ENCODE data around the gene GCH1. TPM values are rescaled to one million over a fixed set of nuclear protein-coding genes. Genes with fewer than 3 reads are reported as not detected.

The GCH1 gene
- total RNA-seq, 4 donors from 2014 or later = 15.7 to 29.2 (median 28.1) TPM

- no peak for TF ChIP-seq POLR2A (IDR thresholded peaks at IDR 0.05)
- TF ChIP-seq, protein P1, sequence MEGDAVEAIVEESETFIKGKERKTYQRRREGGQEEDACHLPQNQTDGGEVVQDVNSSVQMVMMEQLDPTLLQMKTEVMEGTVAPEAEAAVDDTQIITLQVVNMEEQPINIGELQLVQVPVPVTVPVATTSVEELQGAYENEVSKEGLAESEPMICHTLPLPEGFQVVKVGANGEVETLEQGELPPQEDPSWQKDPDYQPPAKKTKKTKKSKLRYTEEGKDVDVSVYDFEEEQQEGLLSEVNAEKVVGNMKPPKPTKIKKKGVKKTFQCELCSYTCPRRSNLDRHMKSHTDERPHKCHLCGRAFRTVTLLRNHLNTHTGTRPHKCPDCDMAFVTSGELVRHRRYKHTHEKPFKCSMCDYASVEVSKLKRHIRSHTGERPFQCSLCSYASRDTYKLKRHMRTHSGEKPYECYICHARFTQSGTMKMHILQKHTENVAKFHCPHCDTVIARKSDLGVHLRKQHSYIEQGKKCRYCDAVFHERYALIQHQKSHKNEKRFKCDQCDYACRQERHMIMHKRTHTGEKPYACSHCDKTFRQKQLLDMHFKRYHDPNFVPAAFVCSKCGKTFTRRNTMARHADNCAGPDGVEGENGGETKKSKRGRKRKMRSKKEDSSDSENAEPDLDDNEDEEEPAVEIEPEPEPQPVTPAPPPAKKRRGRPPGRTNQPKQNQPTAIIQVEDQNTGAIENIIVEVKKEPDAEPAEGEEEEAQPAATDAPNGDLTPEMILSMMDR (IDR thresholded peaks at IDR 0.05) = no peak
- no peak overlapping the region for H3K4me3 ChIP-seq
- no peak overlapping the region for H3K27ac ChIP-seq
- no peaks in the 10 kb centered on the region for H3K9me3 ChIP-seq
- H3K36me3 ChIP-seq = no peaks in the 10 kb centered on the region
- H3K4me1 ChIP-seq = no peaks in the 10 kb centered on the region
- DNase-seq = no peak
- H3K27me3 ChIP-seq = no peaks in the 10 kb centered on the region
Measured at GRCh38 chr14:54867011-54867410, 35.6 kb downstream of the GCH1 start.

DNA sequence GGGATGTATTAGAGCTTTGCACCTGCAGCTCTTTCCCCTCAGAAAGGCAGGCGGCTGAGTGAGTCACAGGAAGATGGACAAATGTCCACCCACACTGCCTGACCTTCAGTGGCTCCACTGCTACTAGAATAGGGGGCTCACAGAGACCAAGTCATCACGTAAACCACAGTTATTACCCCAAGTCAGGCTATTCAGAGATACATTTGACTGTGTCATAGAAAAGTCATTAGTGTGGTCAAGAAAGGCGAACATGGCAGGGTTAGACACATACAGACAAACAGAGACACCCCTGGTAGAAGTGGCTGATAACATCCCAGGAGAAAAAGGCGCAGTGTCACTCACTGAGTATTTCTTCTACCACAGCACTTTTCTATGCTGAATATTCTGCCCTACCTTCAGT, 36.0 kb downstream of the GCH1 start:
- Histone ChIP-seq H3K4me1 (no peaks in the 10 kb centered on the region), H3K4me3 (no peak overlapping the region), H3K27ac (no peak overlapping the region), H3K27me3 (no peaks in the 10 kb centered on the region), H3K36me3 (no peaks in the 10 kb centered on the region), H3K9me3 (no peaks in the 10 kb centered on the region)
- TF ChIP-seq POLR2A (IDR thresholded peaks at IDR 0.05) = no peak
- TF ChIP-seq, protein P1 (IDR thresholded peaks at IDR 0.05) = no peak
- DNase-seq = no peak

- Histone ChIP-seq H3K4me1 (no peaks in the 10 kb centered on the region), H3K9me3 (no peaks in the 10 kb centered on the region), H3K27me3 (no peaks in the 10 kb centered on the region), H3K4me3 (no peak overlapping the region), H3K36me3 (no peaks in the 10 kb centered on the region), H3K27ac (no peak overlapping the region)
- DNase-seq = no peak
- no peak for TF ChIP-seq POLR2A (IDR thresholded peaks at IDR 0.05)
- TF ChIP-seq, protein P1 (IDR thresholded peaks at IDR 0.05) = no peak
Measured at GRCh38 chr14:54864526-54864925, 38.1 kb downstream of the GCH1 start.

GRCh38 chr14:54857830-54858269, 44.8 kb downstream of the GCH1 start:
- DNase-seq = no peak

DNA sequence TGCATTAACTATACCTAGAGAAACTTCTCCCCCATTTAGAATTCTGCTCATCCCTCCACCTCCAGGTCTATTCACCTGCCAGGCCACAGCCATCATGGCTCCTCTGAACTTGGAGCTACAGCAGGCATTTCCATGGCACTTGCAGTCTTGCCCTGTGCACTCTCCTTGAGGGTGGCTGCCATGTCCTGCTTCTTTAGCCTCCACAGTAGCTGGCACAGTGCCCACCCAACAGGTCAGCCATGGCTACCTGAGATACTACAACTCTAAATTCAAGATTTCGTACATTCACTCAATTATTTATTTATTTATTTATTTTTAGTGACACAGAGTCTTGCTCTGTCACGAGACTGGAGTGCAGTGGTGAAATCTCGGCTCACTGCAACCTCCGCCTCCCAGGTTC, 46.5 kb downstream of the GCH1 start:
- no peaks in the 10 kb centered on the region for H3K27me3 ChIP-seq
- peaks cover 0 to 6% (median 0%) of the 10 kb centered on the region in 3 donors for H3K36me3 ChIP-seq
- no peak for DNase-seq
- H3K9me3 ChIP-seq = no peaks in the 10 kb centered on the region
- TF ChIP-seq, protein P1 (IDR thresholded peaks at IDR 0.05) = no peak
- TF ChIP-seq POLR2A (IDR thresholded peaks at IDR 0.05) = no peak
- H3K4me3 ChIP-seq = no peak overlapping the region
- no peaks in the 10 kb centered on the region for H3K4me1 ChIP-seq
- H3K27ac ChIP-seq = no peak overlapping the region

More at GRCh38 chr14:54857830-54858269, 44.8 kb downstream of the GCH1 start:
- no peak for TF ChIP-seq POLR2A (IDR thresholded peaks at IDR 0.05)
- TF ChIP-seq, protein P1 (IDR thresholded peaks at IDR 0.05) = no peak
- H3K4me3 ChIP-seq = no peak overlapping the region
- H3K36me3 ChIP-seq = peaks cover 0 to 6% (median 0%) of the 10 kb centered on the region in 3 donors
- H3K4me1 ChIP-seq = no peaks in the 10 kb centered on the region
- H3K27me3 ChIP-seq = no peaks in the 10 kb centered on the region
- H3K9me3 ChIP-seq = no peaks in the 10 kb centered on the region
- peak overlapping the region in 1 of 4 donors; percentile 12 for H3K27ac ChIP-seq

DNA sequence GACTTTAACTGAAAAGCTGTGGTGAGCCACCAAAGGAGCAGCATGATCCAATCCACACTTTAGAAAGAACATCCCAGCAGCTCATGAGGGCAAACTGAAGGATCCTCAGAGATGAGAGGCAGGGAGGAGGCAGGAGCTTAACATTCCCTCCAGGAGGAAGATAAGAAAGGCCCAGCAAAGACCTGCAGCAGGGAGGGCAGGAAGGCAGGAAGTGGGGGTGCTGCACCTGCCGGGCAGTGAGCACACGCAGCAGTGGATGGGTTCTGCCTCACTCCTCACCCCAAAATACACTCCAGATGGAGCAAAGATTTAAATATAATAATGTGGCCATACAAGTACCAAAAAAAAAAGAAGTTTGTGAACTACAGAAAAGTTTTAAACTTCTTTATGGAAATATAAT, 48.4 kb downstream of the GCH1 start:
- Histone ChIP-seq H3K27me3 (no peaks in the 10 kb centered on the region), H3K4me3 (no peak overlapping the region), H3K9me3 (no peaks in the 10 kb centered on the region), H3K27ac (no peak overlapping the region), H3K36me3 (peaks cover 0 to 5% (median 0%) of the 10 kb centered on the region in 3 donors), H3K4me1 (no peaks in the 10 kb centered on the region)
- DNase-seq = no peak
- TF ChIP-seq POLR2A (IDR thresholded peaks at IDR 0.05) = no peak
- TF ChIP-seq, protein P1 (IDR thresholded peaks at IDR 0.05) = no peak
